ENCODE measurements around the gene POP5.
"Not testable (repeated sequence)": the region's sequence is repeated elsewhere in the genome, so short reads cannot be mapped to it uniquely, and the experiment has no call there.

POP5 gene

GRCh38 chr12:120580787-120581723, at the start of gene POP5:
Gene POP5, minus strand, starts transcription at chr12:120581402. Its CDS starts 40 bp downstream, at chr12:120581362.
- Histone ChIP-seq H3K27ac (peak within 1 kb of the TSS; percentile 27 to 85), H3K4me3 (peak within 1 kb of the TSS; percentile 97)
- DNase-seq (ENCODE audit: low spot score), result peak; percentile 96
- no peak for TF ChIP-seq CTCF (IDR thresholded peaks at IDR 0.05)

- Histone ChIP-seq H3K27ac (no peak overlapping the region), H3K4me3 (no peak overlapping the region)
- DNase-seq (ENCODE audit: low spot score), result no peak
- no peak for TF ChIP-seq CTCF (IDR thresholded peaks at IDR 0.05)
Measured at GRCh38 chr12:120630104-120630892, 49.1 kb upstream of the POP5 start.

GRCh38 chr12:120628919-120629318, 47.7 kb upstream of the POP5 start:
- H3K27ac ChIP-seq, result no peak overlapping the region
- no peak for DNase-seq (ENCODE audit: low spot score)

GRCh38 chr12:120625557-120626419, 44.6 kb upstream of the POP5 start:
- Histone ChIP-seq H3K4me3 (no peak overlapping the region), H3K27ac (no peak overlapping the region)
- DNase-seq (ENCODE audit: low spot score), result no peak
- TF ChIP-seq CTCF (IDR thresholded peaks at IDR 0.05), result no peak

More at GRCh38 chr12:120628919-120629318, 47.7 kb upstream of the POP5 start:
- H3K4me3 ChIP-seq, result no peak overlapping the region
- TF ChIP-seq CTCF (IDR thresholded peaks at IDR 0.05), result no peak

- no peak for TF ChIP-seq CTCF (IDR thresholded peaks at IDR 0.05)
- no peak overlapping the region for H3K4me3 ChIP-seq
- no peak overlapping the region for H3K27ac ChIP-seq
- DNase-seq (ENCODE audit: low spot score), result no peak
Measured at GRCh38 chr12:120620624-120621023, 39.4 kb upstream of the POP5 start.

GRCh38 chr12:120618954-120619615, 37.9 kb upstream of the POP5 start:
- no peak for DNase-seq (ENCODE audit: low spot score)
- no peak for TF ChIP-seq CTCF (IDR thresholded peaks at IDR 0.05)
- Histone ChIP-seq H3K4me3 (no peak overlapping the region), H3K27ac (no peak overlapping the region)

- H3K4me3 ChIP-seq; H3K27ac ChIP-seq; DNase-seq (ENCODE audit: low spot score): not testable (repeated sequence)
Measured at GRCh38 chr12:120617767-120618166, 36.6 kb upstream of the POP5 start.

- not testable (repeated sequence) for H3K27ac ChIP-seq; DNase-seq (ENCODE audit: low spot score); H3K4me3 ChIP-seq
Measured at GRCh38 chr12:120617193-120617592, 36.0 kb upstream of the POP5 start.
